Panc1 (cell line): Measurements from ENCODE around the gene CFAP58.

ENCODE experiments used
- CTCF ChIP-seq: fragments of 450-650 bp; IDR thresholded peaks from 2 replicates; pipeline ENCODE4 v1.5.1; 2017; ENCODE audit warnings: mild to moderate bottlenecking
- POLR2AphosphoS5 ChIP-seq: IDR thresholded peaks from 2 replicates; pipeline ENCODE4 v1.6.1; 2012; ENCODE audit warnings: mild to moderate bottlenecking, low read depth, low read length, moderate library complexity
- REST ChIP-seq, 2 experiments: IDR thresholded peaks; 2 replicates each; pipeline ENCODE4 v1.6.1; 2011 to 2012; ENCODE audit warnings: low read depth in 2 of 2, control low read depth in 1 of 2, low read length in 1 of 2, mild to moderate bottlenecking in 1 of 2, moderate library complexity in 1 of 2; ENCODE audit not compliant: insufficient read depth in 1 of 2
- TCF7L2 ChIP-seq: IDR thresholded peaks from 2 replicates; pipeline ENCODE4 v1.6.1; 2011; ENCODE audit warnings: mild to moderate bottlenecking, low read depth, low read length, inconsistent platforms

- TF ChIP-seq CTCF (no peak), POLR2AphosphoS5 (no peak; the same call in none of the 2 replicates), REST (IDR thresholded peaks at IDR 0.05; ENCODE audit: insufficient read depth in 1 of 2, low read depth in 2 of 2, low read length in 1 of 2) (no peak), TCF7L2 (no peak)
These were observed 45.8 kb upstream of the CFAP58 start for GRCh38 chr10:104307576-104308438.
